Fibroblast of skin of right quadriceps (primary cell): ENCODE data around the gene RIMS4.
"Not testable (repeated sequence)": the region's sequence is repeated elsewhere in the genome, so short reads cannot be mapped to it uniquely, and the experiment has no call there.

ENCODE experiments used
- DNase-seq: peaks from one replicate; pipeline ENCODE4 v3.0.0-alpha.2; 2013

The RIMS4 gene

DNA sequence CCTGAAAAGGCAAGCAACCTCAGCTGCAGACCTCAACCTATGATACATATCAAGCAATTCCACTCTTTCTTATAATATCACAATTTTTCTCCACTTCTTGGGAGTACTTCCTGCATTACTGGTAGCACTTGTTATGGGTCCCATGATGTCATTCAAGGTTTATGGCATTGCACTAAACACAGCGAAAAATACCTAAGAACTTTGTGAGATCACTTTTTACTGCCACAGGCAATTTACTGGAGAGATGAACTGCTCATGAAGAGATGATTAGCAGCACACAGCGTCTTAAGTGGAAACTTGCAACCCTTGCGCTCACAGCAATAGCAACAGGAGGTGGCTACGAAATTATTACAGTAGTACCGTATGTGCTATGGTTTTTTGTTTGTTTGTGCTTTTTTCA is 19.3 kb upstream of the RIMS4 start:
- DNase-seq, result no peak

DNA sequence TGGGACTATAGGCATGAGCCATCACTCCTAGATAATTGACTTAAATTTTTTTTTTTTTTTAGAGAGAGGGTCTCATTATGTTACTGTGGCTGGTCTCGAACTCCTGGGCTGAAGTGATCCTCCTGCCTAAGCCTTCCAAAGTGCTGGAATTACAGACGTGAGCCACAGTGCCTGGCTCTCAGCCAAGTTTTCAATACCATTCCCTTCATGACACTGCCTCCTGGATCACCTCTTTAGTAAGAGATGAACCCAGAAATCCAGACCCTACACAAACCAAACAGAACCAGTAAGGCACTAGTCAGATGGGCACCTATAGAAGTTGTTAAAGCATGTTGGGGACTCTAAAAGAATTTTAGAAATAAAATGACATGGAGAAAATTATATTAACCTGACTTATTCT is 18.3 kb upstream of the RIMS4 start:
- DNase-seq, result no peak

DNA sequence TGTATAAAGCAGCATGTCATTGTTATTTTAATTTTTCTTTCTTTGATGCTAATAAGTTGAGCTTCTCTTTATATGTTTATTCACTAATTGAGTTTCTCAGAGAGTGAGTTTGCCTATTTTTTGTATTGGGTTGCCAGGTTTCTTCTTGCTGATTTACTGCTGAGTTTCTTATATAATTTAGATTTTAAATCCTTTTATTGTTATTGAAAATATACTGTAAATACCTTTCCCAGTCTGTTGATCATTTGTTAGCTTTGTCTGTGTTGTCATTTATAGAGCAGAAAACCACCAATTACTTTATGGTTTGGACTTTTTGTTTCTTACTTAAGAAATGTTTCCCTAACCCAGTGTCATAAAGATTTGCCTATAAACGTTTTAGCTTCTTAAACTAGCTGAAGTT is 17.1 kb upstream of the RIMS4 start:
- DNase-seq, result no peak

DNA sequence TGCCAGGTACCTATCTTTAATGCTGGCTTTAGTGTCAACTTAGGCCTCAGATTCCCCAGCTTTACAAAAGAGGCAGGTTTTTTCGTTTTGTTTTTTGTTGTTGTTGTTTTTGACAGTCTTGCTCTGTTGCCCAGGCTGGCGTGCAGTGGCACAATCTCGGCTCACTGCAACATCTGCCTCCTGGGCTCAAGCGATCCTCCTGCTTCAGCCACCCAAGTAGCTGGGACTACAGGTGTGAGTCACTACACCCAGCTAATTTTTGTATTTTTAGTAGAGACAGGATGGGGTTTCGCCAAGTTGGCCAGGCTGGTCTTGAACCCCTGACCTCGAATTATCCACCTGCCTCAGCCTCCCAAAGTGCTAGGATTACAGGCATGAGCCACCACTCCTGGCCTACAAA is 11.2 kb upstream of the RIMS4 start:
- DNase-seq, result not testable (repeated sequence)

DNA sequence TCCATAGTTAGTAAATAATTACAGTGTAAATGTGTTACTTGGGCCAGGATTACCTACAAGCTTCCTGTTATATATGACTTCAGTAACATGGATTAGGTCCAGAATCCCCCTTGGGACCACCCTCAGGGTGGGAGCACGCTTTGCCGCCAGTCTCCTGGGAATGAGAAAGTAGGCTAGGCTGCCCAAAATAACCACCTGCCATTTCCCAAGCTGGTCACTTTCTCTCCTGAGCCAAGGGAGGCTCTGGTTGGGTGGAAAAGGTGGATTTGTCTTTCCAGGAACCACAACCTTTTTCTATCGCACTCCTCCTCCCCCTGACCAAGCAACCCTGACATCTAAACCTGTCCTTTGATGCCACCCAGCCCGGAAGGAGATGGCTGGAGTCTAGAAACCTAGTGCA is 9.6 kb upstream of the RIMS4 start:
- no peak for DNase-seq

DNA sequence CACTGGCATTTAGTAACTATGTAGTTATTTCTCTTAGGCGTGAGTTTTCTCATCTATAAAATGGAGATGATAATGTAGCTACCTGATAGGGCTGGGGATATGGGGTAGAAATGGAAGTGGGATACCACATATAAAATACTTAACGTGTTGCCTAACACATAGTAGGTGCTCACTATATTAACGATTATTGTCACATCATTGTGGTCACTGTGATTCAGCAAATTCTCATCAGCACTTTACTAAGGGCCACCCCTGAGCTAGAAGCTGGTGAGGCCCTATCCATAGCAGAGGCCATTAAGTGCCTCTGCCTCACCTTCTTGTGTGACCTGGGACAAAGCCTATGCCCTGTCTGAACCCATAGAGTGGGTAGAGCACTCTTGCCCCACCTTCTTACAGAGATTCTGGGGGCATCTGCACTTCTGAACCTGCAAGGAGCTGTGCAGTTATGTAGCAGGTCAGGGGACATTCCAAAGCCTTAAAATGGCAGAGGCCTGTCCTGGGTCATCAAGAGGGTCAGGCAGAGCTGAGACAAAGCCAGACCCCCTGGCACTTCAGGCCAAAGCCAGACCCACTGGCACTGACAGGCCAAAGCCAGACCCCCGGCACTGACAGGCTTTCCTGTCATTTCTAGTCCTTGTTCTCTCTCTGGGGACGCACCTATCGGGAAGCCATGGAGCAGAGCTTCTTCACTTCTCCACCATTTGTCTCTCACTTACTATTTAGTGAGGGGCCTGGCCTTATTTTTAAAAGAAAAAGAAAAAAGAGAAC is 7.0 kb upstream of the RIMS4 start:
- DNase-seq, result no peak

DNA sequence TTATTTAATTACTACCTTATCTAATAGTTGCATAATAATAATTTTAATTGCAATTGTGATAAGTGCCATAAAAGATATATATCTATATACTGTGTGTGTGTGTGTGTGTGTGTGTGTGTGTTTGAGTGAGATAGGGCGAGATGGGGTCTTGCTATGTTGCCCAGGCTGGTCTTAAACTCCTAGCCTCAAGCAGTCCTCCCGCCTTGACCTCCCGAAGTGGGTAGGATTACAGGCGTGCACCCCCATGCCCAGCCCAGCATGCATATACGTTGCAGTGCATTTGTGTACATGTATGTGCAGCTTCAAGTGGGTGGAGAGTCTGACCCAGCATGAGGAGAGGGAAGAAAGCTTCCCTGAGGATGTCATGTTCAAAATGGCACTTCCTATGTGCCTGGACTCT is 4.6 kb upstream of the RIMS4 start:
- DNase-seq, result no peak

DNA sequence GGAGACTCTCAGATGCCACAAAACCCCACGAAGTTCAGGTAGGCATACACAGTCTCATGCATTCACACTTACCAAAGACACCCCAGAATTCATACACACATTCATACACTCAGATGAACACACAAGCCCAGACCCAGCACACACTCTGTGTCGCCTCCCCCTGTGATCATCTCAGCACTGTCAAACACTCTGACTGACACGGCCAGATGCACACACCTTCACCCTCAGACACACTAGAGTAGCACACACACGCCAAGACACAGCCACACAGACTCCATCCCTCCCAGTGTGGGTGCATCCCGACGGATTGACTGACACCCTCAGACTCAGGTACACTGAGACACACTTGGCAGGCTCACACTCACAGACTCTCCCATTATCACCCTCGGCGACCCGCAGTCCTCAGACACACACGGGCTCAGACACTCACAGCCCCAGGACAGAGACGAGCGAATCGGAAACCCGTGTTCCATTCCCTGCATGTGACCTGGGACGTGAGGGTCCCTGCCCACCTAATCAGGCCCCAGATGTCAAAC is 872 bp upstream of the RIMS4 start:
- DNase-seq, result no peak

GRCh38 chr20:44810061-44810390 is 320 bp downstream of the RIMS4 start:
- DNase-seq, result no peak

GRCh38 chr20:44809380-44810060 is 826 bp downstream of the RIMS4 start:
- DNase-seq, result no peak

DNA sequence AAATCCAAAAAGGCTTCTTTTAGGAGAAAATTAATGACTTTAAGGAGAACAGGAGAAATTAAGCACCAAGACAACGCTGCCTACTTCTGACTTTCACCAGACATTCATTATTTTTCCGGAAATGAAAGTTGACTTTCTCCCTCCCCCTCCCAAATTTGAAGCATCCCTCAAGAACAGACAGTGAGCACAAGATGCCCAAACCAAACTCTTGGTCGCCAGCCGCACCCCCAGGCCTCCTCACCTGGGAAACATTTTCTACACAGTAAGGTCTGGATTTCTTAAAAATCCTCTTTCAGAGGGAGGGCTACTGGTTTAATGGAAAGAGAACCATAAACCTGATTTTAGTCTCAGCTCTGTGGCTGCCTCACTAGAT is 2.7 kb downstream of the RIMS4 start:
- DNase-seq, result no peak

DNA sequence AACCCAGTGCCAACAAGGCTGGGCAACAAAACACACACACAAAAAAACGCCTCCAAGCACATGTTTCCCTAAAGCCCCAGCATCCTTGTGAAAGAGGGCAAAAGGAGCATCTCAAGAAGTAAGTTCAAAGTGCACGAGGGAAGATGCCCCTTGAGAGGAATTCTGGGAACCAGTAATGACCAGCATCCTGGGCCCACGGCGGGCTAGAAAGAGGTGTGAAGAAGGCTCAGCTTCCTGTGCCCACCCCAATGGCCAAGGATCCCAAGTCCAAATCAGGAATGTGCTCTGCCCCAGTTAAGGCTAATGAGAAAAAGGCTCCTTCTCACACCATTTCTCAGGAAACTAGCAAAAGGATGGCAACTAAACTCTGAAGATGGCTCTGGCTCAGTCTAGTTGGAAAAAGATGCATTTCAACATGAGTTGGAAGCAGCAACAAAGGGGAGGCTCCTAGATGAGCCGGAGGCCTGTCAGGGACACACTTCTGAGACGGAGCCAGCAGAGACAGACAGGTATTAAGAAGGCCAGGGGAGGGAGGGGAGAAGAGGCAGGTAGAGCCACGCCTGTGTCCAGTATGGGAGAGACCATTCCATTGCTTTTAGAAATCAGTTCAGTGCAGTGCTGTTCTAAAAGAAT is 3.2 kb downstream of the RIMS4 start:
- no peak for DNase-seq

DNA sequence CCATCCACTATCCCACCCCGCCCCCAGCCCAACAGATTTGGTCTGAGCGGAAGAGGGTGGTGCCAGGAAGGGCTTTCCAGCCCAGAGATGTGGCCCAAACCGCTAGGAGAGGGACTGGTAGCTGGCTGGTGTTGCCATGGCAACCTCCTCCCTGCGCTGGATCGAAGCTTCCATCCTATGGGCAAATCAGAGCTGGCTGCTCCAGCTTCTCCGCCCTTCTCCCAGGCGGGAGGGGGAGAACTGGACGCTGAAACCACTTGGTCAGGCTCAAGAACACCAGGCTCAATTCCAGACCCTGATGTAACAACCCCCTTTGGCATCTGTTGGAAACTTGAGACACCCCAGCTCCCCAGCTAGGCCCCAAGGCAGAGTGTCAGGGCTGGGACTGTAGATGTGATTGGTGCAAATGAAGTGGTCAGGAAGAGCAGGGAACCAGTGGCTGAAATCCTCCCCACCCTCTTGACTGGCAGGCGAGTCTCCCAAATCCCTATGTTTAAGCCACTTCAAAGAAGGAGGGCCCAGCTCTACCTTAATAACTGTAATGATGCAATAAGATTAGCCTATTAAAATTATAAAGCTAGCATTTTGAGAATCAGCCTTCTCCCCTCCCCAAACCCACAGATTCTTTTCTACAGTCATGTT is 4.2 kb downstream of the RIMS4 start:
- peak; percentile 39 for DNase-seq

DNA sequence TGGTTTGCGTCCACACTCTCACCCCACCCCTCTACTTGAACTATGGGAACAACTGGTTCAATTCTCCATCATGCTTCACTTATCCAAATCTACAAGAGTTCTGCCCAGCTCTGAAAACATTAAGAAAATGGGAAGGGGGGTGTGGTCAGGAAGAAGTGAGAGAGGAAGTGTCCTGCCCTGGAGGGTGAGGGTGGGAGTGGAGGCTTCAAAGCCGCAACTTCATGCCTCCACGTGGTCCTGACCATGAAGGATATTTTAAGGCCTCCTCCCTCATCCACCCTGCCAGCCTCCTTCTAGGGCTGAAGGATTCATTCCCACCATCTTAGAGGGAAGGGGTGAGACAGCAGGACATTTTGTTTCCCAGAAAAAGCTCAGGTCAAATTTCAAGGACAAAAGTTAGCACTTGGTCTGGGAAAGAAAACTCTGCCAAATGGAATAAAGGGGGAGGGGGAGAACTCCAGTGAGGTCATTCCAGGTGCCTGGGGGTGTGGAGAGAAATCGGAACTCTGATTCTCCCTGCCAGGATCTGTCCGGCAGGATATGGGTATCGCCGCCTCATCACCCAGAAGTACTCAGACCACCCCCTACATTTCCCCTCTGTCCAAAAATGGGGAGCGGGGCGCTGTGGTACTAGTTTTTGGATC is 4.9 kb downstream of the RIMS4 start:
- no peak for DNase-seq

DNA sequence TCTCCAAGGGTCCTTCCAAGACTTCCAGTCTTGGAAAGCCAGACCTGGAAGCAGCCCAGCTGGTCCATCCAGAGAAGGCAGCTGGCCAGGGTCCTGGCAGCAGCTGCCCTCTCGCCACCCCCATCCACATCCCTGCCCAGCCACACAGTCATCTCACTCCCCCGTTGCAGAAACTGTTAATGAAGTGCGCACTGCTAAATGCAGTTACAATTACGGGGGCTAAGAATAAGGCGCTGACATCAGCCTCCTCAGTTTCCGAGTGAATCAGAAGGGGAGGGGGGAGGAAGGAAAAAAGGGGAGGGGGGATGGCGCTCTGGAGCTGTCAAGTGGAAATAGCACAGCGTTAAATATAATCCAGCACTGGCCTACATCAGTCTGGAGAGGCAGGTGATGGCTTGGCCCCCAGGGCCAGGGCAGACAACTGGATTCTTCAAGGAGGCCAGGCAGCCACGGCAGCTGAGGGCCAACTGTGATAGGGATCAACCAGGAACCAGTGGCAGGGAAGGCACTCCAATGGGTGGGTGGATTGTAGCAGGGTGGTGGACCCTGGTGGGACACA is 6.9 kb downstream of the RIMS4 start:
- DNase-seq, result no peak

GRCh38 chr20:44802702-44803101 is 7.6 kb downstream of the RIMS4 start:
- DNase-seq, result no peak

DNA sequence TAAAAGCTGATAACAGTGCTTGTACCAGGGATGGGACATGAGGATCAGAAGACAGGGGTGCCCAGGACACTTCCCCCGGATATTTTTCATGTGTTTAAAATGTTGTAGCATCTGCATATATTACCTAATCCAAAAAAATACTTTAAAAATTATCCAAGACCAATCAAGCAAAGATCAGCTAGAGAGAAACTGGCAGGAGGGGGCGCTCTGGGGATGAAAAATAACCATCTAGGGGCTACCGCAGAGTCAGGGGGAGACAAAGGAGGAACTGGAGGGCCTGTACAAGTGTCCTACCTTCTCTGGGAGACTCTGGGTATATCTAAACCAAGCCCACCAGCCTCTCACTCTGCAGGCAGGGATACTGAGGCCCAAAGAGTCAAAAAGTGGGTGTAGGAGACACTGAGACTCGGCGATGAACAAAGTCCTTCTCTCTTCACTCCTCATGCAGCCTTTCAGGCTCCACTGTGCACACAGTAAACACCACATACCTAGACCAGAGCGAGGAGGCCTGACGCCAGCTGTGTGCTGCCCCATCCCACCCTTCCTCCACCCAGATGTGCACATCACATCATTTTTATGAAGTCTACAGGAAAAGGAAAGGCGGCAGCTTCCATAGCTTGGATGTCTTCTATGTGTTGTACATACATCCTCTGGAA is 9.8 kb downstream of the RIMS4 start:
- no peak for DNase-seq

DNA sequence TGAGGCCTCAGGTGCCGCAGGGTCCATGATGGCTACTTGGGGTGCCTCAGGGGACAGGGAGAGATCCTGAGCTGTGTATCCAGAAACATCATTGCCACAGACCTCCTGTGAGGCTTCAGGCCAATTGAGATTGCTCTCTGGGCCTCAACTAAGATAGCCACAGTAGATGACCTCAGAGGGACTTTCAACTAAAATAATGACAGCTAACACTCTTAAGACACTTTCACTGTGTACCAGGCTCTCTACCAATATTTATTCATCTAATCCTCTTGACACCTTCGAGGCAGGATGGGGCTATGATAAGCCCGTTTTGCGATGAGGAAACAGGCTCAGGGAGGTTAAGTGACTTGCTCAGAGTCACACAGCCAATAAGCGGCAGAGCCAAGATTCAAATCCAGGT is 10.7 kb downstream of the RIMS4 start:
- DNase-seq, result no peak

- no peak for DNase-seq
These were observed 13.4 kb downstream of the RIMS4 start for GRCh38 chr20:44796758-44797457.

GRCh38 chr20:44796311-44796710 is 14.0 kb downstream of the RIMS4 start:
- DNase-seq, result no peak

DNA sequence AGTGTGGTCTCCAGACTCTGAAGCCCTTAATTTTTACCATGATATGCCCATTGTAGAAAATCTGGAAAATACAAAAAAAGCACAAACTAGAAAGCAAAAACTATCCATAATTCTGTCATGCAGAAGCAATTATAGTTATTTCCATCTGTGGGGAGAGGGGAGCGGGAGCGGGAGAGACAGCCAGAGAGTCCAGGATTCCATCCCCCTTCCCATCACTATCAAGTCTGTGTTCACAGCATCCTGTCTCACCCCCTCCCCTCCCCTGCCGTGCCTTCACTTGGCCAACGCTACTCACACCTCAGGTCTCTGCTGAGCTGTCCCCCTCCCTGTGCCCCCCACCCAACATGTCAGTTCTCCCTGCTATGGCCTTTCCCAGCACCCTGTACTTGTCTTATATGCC is 14.5 kb downstream of the RIMS4 start:
- no peak for DNase-seq

- no peak for DNase-seq
These were observed 17.6 kb downstream of the RIMS4 start for GRCh38 chr20:44792796-44793195.
